DND-41 (cell line): ENCODE results near the gene ASMT.
"Not testable (repeated sequence)": the region's sequence is repeated elsewhere in the genome, so short reads cannot be mapped to it uniquely, and the experiment has no call there.

ENCODE experiments used
- ATAC-seq: fragments of 200-7000 bp; cut with Tn5 transposase; 3 replicates; pipeline ENCODE4 v1.9.1; 2021; ENCODE audit warnings: low read depth; ENCODE audit not compliant: insufficient read depth
- DNase-seq: peaks from one replicate; pipeline ENCODE4 v3.0.0-alpha.2; 2020
- H2AFZ ChIP-seq: 2 replicates; pipeline ENCODE4 v1.6.0; 2012; ENCODE audit warnings: low read depth, low read length
- H3K27ac ChIP-seq: 2 replicates; pipeline ENCODE4 v1.5.1; 2012; ENCODE audit warnings: low read length, inconsistent platforms
- H3K27me3 ChIP-seq: fragments of 200-600 bp; sonication (generic); 2 replicates; pipeline ENCODE4 v1.6.0; 2012; ENCODE audit warnings: low read length, mild to moderate bottlenecking, inconsistent platforms; ENCODE audit not compliant: insufficient read depth, poor library complexity
- H3K36me3 ChIP-seq: 2 replicates; pipeline ENCODE4 v1.5.1; 2012; ENCODE audit warnings: low read length, inconsistent platforms; ENCODE audit not compliant: insufficient read depth
- H3K4me1 ChIP-seq: 2 replicates; pipeline ENCODE4 v1.5.1; 2012; ENCODE audit warnings: mild to moderate bottlenecking, low read length; ENCODE audit not compliant: insufficient read depth
- H3K4me2 ChIP-seq: 2 replicates; pipeline ENCODE4 v1.6.0; 2012; ENCODE audit warnings: mild to moderate bottlenecking, moderate library complexity, low read length, inconsistent platforms; ENCODE audit not compliant: insufficient read depth
- H3K4me3 ChIP-seq, 2 experiments: fragments of 200-600 bp in 1 of 2; shearing (Covaris generic) in 1 of 2; 2 replicates each; pipeline ENCODE4 v1.5.1; 2012 to 2016; ENCODE audit warnings: inconsistent platforms in 2 of 2, low read length in 2 of 2, mild to moderate bottlenecking in 2 of 2, low read depth in 1 of 2, moderate library complexity in 1 of 2
- H3K79me2 ChIP-seq: 2 replicates; pipeline ENCODE4 v1.6.0; 2012; ENCODE audit warnings: low read length, inconsistent platforms; ENCODE audit not compliant: insufficient read depth
- H3K9ac ChIP-seq: 2 replicates; pipeline ENCODE4 v1.6.0; 2012; ENCODE audit warnings: low read depth, mild to moderate bottlenecking, inconsistent platforms, low read length, moderate library complexity
- H3K9me3 ChIP-seq: 2 replicates; pipeline ENCODE4 v1.5.1; 2012; ENCODE audit warnings: low read length, moderate library complexity, mild to moderate bottlenecking, inconsistent platforms; ENCODE audit not compliant: insufficient read depth, severe bottlenecking
- H4K20me1 ChIP-seq: 2 replicates; pipeline ENCODE4 v1.6.0; 2012; ENCODE audit warnings: low read length; ENCODE audit not compliant: insufficient read depth
- EZH2 ChIP-seq: IDR thresholded peaks from 3 replicates; pipeline ENCODE4 v1.6.1; 2012; ENCODE audit warnings: borderline replicate concordance, low read depth, mild to moderate bottlenecking, moderate library complexity, low read length, inconsistent platforms; ENCODE audit not compliant: severe bottlenecking
- TF ChIP-seq, protein P1 (sequence below): IDR thresholded peaks from 2 replicates; pipeline ENCODE4 v1.5.1; 2012; ENCODE audit warnings: borderline replicate concordance, low read length, moderate library complexity, mild to moderate bottlenecking; ENCODE audit not compliant: poor library complexity, severe bottlenecking; ENCODE audit errors: extremely low read depth

ASMT gene

DNA sequence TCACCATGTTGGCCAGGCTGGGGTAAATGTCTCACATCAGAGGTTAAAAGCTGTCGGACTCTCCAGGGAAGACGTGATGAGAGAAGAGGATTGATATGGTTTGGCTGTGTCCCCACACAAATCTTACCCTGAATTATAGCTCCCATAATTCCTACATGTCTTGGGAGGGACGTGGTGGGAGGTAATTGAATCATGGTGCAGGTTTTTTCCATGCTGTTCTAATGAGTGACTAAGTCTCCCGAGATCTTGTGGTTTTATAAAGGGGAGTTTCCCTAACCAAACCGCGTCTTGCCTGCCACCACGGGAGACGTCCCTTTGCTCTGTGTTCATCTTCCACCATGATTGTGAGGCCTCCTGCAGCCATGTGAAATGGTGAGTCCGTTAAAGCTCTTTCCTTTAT is 64.4 kb downstream of the ASMT start:
- DNase-seq: no peak
- Histone ChIP-seq H3K27me3 (no peaks in the 10 kb centered on the region), H3K4me2 (no peak overlapping the region), H3K27ac (no peak overlapping the region), H3K9ac (no peak overlapping the region), H3K4me1 (peaks cover 12% of the 10 kb centered on the region), H3K4me3 (no peak overlapping the region), H3K36me3 (no peaks in the 10 kb centered on the region), H3K9me3 (no peaks in the 10 kb centered on the region), H4K20me1 (no peaks in the 10 kb centered on the region; the same call in 1 of the 2 replicates), H3K79me2 (0 out of 2 replicates have a peak, but pooled peaks cover under 1% of the 10 kb centered on the region), H2AFZ (no peak overlapping the region)
- no peak for ATAC-seq
- TF ChIP-seq, protein P1, sequence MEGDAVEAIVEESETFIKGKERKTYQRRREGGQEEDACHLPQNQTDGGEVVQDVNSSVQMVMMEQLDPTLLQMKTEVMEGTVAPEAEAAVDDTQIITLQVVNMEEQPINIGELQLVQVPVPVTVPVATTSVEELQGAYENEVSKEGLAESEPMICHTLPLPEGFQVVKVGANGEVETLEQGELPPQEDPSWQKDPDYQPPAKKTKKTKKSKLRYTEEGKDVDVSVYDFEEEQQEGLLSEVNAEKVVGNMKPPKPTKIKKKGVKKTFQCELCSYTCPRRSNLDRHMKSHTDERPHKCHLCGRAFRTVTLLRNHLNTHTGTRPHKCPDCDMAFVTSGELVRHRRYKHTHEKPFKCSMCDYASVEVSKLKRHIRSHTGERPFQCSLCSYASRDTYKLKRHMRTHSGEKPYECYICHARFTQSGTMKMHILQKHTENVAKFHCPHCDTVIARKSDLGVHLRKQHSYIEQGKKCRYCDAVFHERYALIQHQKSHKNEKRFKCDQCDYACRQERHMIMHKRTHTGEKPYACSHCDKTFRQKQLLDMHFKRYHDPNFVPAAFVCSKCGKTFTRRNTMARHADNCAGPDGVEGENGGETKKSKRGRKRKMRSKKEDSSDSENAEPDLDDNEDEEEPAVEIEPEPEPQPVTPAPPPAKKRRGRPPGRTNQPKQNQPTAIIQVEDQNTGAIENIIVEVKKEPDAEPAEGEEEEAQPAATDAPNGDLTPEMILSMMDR: no peak
- no peak for TF ChIP-seq EZH2

DNA sequence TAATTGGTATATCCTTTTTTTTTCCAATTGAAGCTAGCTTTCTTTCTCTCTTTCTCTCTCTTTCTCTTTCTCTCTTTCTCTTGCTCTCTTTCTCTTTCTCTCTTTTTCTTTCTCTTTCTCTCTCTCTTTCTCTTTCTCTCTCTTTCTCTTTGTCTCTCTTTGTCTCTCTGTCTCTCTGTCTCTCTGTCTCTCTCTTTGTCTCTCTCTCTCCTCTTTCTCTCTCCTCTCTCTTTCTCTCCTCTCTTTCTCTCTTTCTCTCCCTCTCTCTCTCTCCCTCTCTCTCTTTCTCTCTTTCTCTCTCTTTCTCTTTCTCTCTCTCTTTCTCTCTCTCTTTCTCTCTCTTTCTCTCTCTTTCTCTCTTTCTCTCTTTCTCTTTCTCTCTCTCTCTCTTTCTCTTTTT is 66.6 kb downstream of the ASMT start:
- Histone ChIP-seq H3K27me3 (no peaks in the 10 kb centered on the region), H3K79me2 (0 out of 2 replicates have a peak, but pooled peaks cover 2% of the 10 kb centered on the region), H4K20me1 (no peaks in the 10 kb centered on the region; the same call in 1 of the 2 replicates), H3K4me3 (no peak overlapping the region), H3K4me1 (peaks cover 12% of the 10 kb centered on the region), H3K4me2 (no peak overlapping the region), H3K9me3 (no peaks in the 10 kb centered on the region), H3K9ac (no peak overlapping the region), H2AFZ (no peak overlapping the region), H3K27ac (no peak overlapping the region), H3K36me3 (no peaks in the 10 kb centered on the region)
- no peak for ATAC-seq
- no peak for DNase-seq
- no peak for TF ChIP-seq EZH2
- TF ChIP-seq, protein P1: no peak

DNA sequence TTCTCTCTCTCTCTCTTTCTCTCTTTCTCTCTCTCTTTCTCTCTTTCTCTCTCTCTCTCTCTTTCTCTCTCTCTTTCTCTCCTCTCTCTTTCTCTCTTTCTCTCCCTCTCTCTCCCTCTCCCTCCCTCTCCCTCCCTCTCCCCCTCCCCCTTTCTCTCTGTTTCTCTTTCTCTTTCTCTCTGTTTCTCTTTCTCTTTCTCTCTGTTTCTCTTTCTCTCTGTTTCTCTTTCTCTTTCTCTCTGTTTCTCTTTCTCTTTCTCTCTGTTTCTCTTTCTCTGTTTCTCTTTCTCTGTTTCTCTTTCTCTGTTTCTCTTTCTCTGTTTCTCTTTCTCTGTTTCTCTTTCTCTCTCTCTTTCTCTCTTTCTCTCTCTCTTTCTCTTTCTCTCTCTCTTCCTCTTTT is 67.0 kb downstream of the ASMT start:
- DNase-seq, H3K9me3 ChIP-seq, H3K36me3 ChIP-seq, H4K20me1 ChIP-seq, H3K27me3 ChIP-seq, H3K79me2 ChIP-seq, ATAC-seq: not testable (repeated sequence)
- Histone ChIP-seq H3K4me2 (peak overlapping the region; percentile 59), H2AFZ (peak overlapping the region; percentile 33; the same call in 1 of the 2 replicates), H3K4me1 (peaks cover 12% of the 10 kb centered on the region), H3K27ac (peak overlapping the region; percentile 71), H3K9ac (peak overlapping the region; percentile 36), H3K4me3 (peak overlapping the region; percentile 28 to 56; a peak in 3 of 4 replicates)

DNA sequence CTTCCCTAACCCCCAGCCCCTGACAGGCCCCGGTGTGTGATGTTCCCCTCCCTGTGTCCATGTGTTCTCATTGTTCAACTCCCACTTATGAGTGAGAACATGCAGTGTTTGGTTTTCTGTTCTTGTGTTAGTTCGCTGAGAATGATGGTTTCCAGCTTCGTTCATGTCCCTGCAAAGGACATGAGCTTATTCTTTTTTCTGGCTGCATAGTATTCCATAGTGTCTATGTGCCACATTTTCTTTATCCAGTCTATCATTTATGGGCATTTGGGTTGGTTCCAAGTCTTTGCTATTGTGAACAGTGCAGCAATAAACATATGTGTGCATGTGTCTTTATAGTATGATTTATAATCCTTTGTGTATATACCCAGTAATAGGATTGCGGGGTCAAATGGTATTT is 67.6 kb downstream of the ASMT start:
- Histone ChIP-seq H3K9ac (peak overlapping the region; percentile 36), H3K4me3 (peak overlapping the region in 1 of 2 experiments; percentile 56; a peak in 3 of 4 replicates), H3K4me1 (peaks cover 12% of the 10 kb centered on the region), H3K27ac (peak overlapping the region; percentile 71), H3K4me2 (peak overlapping the region; percentile 59)
- not testable (repeated sequence) for H2AFZ ChIP-seq, H4K20me1 ChIP-seq, H3K79me2 ChIP-seq, H3K36me3 ChIP-seq, H3K27me3 ChIP-seq, ATAC-seq, H3K9me3 ChIP-seq, DNase-seq

DNA sequence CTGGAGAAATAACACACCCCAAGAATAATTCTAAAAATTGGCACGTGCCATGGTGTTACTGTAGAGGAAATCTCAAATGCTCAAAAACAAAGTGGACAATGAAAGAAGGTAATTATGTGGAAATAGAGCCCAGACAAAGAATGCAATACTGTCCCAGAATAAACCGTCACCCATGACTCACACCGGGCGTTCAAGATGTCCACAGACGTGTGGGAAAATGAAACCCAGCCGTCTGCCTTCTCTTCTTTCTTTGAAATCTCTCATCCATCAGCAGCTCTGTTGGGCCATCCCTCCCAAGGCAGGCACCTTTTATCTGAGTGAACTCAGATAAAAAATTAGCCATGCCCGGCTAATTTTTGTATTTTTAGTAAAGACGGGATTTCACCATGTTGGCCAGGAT is 70.0 kb downstream of the ASMT start:
- not testable (repeated sequence) for ATAC-seq, H2AFZ ChIP-seq, H4K20me1 ChIP-seq, H3K27ac ChIP-seq, DNase-seq, H3K4me2 ChIP-seq, H3K4me3 ChIP-seq, H3K27me3 ChIP-seq, H3K79me2 ChIP-seq, H3K9me3 ChIP-seq, H3K9ac ChIP-seq, H3K36me3 ChIP-seq
- peaks cover 12% of the 10 kb centered on the region for H3K4me1 ChIP-seq

DNA sequence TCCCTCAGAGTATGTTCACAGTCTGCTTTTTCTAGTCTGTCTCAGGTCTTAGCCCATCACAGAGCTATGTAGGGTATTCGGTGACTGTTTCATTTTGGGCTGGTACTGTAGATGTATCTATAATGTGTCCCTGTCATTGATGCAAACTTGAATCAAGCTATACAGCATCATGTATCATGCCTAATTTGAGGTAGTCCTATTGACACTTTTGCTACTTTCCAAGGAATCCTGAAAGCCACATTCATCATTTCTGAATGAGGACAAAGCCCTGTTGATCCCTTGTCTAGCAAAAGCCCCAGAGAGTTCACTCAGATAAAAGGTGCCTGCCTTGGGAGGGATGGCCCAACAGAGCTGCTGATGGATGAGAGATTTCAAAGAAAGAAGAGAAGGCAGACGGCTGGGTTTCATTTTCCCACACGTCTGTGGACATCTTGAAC is 70.6 kb downstream of the ASMT start:
- not testable (repeated sequence) for H3K36me3 ChIP-seq, H3K27me3 ChIP-seq, H3K9ac ChIP-seq, H3K79me2 ChIP-seq, H3K4me2 ChIP-seq, H2AFZ ChIP-seq, DNase-seq, H3K9me3 ChIP-seq, H3K27ac ChIP-seq, H4K20me1 ChIP-seq, ATAC-seq, H3K4me3 ChIP-seq
- peaks cover 14% of the 10 kb centered on the region for H3K4me1 ChIP-seq
